Breast epithelium (tissue), 3 donors: ENCODE measurements around the gene MELTF.

Experiments
- CTCF ChIP-seq, 3 donors: fragments of 450-650 bp; IDR thresholded peaks; one replicate each; pipeline ENCODE4 v1.5.1; 2016 to 2017; ENCODE audit warnings: antibody characterized with exemption in 3 of 3, mild to moderate bottlenecking in 3 of 3, moderate library complexity in 3 of 3
- POLR2A ChIP-seq: fragments of 450-650 bp; IDR thresholded peaks from one replicate; pipeline ENCODE4 v1.6.1; 2016; ENCODE audit warnings: antibody characterized with exemption, mild to moderate bottlenecking, moderate library complexity
- POLR2AphosphoS5 ChIP-seq, 3 donors: sonication (generic); formaldehyde crosslinking; IDR thresholded peaks; one replicate each; pipeline ENCODE4 v1.6.1; 2017; ENCODE audit warnings: antibody characterized with exemption in 3 of 3

- TF ChIP-seq POLR2A (no peak), CTCF (IDR thresholded peaks at IDR 0.05) (no peak), POLR2AphosphoS5 (IDR thresholded peaks at IDR 0.05) (no peak)
Observed at GRCh38 chr3:197076415-197076814, 46.8 kb upstream of the MELTF start.
